Right hindlimb (tissue), 1 donor: ENCODE data around the gene GIPC2.
"Not testable (repeated sequence)": the region's sequence is repeated elsewhere in the genome, so short reads cannot be mapped to it uniquely, and the experiment has no call there.

Experiments
- DNase-seq: peaks from one replicate; pipeline ENCODE4 v3.0.0-alpha.2; 2018

Gene GIPC2

DNA sequence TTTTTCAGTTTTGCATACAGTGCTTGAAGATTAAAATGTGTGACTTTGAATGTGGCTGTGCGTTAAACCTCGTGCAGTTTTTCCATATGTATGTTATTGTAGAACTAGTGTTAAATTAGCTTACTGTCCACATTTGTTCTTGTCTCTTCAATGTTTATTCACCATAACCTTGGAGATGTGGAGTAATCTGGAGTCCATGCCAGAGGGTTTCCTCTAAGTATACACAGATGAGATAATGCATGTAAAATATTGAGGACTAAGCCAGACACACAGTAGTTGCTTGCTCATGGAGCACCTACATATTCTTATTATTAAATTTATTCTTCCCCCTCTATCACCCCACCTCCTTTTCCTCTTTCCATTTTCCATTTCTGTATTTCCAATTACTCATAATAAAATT lies 7.7 kb upstream of the GIPC2 start:
- DNase-seq, result no peak

DNA sequence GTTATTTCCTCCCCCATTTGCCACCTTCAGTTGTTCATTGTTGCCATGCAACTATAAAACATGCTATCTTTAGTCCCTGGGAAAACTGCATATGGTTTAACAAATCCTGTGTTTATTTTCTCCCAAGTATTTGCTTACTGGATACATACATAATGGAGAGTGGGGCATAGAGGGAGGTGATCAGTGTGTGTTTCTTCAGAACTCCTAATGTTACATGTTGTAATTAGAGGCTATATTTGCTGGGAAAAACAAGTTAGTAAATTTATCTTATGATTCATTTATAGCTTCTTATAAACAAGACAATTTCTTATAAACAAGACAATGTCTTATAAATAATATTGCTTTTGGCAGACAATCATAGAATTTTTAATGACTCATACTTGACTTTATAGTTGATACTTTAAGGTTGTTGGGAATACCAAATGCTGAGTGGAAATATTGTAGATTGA lies 7.3 kb upstream of the GIPC2 start:
- DNase-seq, result no peak

DNA sequence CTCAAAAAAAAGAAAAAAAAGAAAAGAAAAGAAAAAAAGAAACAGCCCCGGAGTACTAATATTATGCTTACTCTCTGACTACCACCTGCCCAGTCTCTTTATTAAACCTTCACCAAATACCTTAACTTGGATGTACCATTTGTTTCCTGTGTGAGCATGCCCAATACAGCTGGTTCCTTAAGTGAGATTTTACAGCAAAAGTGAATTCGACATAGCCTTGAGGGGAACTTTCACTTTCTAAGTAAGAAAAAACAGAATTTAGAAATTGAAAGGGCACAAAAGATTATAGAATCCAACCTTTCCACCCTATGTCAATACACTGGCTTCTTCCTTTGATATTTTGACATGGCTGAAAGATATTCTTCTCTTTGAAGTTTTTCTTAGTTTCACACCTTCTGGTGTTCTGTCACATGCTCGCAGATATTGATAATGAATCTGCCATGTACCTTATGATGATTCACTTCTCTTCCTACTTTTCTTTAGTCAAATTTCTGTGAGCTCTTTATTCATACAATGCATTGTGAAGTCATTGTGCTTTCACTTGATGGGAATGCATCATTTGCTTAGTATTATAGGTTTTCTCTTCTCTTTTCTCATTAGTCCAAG lies 5.2 kb upstream of the GIPC2 start:
- no peak for DNase-seq

DNA sequence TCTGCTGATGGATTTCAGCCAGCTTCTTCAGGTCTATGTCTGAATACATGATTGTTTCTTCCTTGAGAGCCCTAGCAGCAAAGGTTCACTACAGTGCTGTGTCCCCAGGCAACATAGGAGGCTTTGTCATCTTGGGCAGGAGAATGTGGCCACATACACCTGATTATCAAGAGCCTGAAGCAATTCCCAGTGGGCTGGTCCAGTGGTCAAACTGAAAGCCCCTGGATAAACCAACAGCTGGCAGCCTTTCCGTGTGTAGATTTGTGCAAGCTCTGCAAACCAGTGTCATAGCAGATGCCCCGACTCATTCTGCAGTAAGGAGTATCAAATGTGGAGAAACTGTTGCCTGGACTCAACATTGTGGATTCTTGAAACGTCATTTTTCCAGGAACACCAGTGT lies 2.3 kb upstream of the GIPC2 start:
- DNase-seq, result no peak

DNA sequence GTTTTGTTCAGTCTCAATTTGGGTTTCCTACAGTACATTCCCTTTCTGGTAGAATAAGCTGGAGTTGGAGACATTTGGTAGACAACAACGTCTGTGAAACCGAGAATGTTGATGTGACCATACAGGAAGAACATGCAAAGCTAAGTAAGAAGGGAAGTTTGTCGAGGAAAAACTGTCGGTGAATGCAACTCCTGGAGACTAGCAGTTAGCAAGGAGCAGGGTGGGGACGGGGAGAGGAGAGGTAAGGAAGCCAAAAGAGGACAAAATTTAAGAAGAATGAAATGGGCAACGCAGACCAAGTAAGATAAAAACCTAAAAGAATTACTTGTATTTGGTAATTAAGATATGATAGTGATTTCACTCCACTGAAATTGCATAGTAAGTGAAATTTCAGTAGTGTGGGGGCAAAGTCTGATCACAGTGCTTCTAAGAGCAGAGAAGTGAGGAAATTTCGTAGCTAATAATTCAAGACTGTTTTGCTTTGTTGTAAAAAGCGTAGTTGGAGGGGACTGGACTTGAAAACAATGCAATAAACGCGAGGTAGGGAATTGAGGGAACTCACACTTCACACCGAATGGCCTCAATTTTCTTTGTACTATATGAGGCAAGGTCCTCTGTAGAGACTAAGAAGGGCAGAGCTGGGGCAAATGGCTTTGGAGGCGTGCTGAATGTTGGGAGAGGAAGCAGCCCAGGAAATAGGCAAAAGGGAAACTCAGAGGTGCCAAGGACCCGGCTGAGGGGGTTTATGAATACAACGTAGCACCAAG lies 787 bp upstream of the GIPC2 start:
- DNase-seq, result no peak

DNA sequence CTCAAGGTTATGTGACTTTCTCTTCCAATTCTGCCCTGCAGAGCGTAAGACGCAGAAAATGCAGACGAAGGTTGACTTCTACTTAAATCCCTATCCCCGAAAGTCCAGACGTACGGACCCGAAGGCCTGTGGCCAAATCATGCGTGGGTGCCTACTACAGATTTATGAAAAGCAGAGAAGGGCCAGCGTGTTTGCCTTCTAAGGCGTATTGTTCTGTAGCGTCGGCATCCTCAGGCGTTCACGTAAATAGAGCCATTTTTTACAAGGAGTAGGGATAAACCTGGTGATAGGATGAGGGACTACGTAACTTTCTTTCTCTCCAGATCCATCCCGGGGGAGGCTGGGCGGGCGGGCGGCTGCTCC lies 222 bp upstream of the GIPC2 start:
- DNase-seq, result peak; percentile 25

DNA sequence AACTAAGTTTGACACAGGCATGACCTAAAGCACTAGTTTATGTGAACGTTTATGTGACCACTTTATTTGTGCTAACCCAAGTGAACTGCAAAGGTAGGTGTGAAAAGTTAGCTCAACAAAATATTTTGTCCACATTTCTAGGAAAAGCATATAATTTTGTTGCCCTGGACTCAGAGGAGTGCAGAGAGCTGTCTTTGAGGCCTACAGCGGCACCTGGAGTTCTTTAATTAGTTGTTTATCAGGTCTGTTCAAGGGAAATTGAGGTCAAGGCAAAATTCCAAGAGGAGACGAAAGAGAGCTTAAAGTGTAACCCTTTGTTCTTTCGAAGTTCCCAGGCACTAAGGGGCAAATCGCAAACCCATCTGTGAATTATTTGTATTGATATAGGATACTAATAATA lies 1.3 kb downstream of the GIPC2 start:
- DNase-seq, result no peak

DNA sequence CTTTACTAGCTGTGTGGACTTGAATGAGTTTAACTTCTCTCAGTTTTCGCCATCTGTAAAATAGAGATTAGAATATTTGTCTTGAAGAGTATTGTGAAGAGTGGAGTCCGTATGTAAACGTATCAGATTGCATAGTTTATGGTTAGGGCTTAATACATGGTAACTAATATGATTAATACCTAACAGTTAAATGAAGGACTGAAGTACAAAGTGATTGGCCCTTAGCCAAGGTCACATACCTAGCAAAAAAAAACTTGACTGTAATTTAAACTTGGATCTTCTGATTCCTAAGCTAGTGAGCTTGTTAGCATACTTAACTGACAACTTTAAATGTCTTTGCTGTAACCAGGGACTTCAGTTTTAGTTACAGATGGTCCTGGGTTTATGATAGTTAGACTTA lies 1.9 kb downstream of the GIPC2 start:
- DNase-seq, result no peak

DNA sequence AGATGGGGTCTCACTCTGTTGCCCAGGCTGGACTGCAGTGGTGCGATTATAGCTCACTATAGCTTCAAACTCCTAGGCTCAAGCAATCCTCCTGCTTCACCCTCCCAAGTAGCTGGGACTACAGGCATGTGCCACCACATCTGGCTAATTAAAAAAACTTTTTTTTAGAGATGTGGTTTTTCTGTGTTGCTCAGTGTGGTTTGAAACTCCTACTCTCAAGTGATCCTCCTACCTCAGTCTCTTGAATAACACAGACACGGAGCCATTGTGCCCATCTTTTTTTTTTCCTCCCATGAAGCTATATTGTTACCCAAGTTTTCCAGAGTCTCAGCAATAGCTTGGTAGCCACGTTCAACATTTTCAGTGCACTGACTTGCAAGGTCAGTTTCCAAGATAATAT lies 2.7 kb downstream of the GIPC2 start:
- DNase-seq, result no peak

DNA sequence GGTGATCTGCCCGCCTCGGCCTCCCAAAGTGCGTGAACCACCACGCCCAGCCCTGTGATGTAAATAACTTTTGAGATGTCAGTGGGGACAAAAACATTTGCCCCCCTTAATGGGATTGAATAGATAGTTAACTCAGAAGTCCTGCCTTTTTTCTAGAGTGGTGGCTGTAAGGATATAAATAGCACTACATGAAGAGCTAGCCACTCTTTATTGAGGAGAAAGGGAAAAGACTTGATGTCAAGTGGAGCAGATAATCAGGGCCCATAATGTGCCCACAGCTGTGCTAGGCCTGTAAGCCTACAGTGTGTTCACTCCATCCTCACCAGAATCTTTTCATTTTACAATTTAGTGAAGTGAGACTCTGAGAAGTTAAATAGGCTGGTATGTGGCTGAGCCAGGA lies 3.6 kb downstream of the GIPC2 start:
- DNase-seq, result no peak

DNA sequence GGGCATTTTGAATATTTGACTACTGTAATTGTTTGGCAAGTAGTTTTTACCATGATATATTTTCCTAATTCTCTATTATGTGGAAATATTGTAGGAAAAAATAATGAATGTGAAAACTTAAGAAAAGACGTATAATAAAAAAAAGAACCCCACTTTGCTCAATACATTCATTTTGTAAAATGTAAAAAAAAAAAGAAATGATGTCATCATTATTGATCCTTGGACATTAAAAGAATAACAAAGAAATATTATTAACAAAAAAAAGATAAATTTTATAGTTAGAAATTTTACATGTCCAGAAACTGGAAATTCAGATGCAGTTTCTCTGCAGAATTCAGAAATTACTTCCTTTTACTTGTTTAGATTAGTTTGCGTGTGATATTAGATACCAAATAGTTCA lies 5.2 kb downstream of the GIPC2 start:
- DNase-seq, result no peak

DNA sequence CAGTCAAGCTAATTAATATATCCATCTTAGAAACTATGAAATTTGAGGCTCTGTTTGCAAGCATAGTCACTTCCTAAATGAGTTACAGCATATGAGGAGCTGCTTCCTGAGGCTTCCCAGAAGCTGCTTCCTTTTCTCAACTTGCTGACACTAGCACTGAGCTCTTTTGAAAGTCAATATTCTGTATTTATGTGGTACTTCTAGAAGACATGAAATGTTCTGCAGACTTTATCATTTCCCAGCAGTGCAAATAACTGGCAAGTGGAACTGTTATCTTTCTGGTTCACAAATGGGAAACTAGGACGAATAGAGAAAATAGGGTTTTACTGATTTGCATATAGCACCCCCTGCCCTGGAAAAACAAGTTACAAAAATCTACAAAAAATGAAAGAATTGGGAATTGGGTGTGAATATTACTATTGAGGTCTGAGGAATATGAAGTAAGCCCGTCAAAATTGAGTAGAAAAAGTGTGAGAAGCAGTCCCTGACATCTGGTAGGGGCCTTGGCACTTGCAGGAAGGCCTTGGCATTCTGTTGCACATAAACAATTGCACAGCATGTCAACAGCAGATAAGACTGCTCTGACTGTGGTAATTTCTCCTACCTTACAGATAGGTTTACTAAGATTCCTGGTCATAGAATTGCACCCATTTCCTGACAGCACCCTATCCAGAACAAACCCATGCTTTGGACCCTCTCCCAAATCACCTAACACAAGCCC lies 7.1 kb downstream of the GIPC2 start:
- DNase-seq, result no peak

DNA sequence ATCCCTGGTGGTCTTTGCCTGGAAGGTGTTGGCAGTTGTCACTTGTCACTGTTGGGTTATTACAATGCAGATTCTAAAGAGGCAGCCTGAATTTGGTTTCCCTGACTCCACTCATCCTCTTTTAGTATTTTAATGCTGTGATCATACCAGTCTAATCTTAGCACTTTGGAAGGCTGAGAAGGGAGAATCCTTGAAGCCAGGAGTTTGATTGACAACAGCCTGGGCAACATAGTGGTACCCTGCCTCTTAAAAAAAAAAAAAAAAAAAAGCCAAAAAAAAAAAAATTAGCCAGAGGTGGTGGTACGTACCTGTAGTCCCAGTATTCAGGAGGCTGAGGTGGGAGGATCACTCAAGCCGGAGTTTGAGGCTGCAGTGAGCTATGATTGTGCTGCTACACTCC lies 7.7 kb downstream of the GIPC2 start:
- DNase-seq, result no peak

DNA sequence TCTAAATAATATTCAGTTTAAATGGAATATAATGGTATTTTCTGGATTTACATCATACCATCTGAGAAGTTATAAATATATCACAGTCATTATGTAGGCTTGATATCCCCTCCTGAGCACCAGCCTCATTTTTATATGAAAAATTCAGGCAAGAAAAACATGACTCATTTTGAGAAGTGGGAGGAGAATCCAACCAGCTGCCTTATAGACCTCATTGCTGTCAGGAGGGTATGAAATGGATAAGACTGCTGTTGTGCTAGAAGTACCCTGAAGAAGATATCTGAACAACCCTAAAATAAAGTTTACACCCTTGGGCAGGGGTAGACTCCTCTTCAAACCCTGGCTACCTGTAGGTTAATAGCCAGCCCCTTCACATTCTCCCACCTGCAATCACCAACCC lies 8.8 kb downstream of the GIPC2 start:
- DNase-seq, result no peak

DNA sequence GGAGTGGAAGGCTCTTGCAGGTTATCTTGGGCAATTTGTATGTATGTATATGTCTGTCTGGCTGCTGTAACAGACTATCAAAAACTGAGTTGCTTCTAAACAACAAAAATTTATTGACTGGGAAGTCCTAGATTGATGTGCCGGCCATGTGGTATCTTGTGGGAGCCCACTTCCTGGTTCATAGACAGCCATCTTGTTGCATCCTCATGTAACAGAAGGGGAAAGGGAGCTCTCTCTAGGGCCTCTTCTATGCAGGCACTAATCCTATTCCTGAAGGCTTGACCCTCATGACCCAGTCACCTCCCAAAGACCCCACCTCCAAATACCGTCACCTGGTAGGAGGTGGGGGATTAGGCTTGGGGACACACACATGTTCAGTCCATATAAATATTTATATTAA lies 9.2 kb downstream of the GIPC2 start:
- no peak for DNase-seq

DNA sequence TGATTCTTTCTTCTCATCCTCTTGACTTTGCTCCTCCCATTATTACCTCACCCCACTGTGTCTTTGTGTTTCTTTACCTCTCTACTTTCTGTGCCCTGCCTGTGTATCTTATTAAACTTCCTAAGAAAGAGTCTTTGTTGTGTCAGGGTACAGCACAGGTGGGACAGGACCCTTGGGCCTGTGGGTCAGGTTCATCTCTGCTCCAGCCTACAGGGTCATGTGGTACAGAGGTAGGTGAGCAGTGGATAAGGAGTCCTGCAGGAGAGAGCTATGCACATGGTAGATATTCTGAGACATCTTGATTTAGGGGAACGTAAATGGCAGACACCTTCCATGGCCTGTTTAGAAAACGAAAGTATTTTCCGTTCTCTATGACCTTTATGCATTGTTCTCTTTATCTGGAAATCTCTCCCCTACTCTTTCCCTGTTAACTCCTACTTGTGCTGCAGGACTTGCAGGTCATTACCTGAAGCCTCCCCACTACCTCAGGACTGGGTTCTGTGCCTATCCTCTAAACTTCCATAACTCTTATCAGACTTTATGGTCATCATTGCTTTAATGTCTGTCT lies 9.9 kb downstream of the GIPC2 start:
- no peak for DNase-seq

DNA sequence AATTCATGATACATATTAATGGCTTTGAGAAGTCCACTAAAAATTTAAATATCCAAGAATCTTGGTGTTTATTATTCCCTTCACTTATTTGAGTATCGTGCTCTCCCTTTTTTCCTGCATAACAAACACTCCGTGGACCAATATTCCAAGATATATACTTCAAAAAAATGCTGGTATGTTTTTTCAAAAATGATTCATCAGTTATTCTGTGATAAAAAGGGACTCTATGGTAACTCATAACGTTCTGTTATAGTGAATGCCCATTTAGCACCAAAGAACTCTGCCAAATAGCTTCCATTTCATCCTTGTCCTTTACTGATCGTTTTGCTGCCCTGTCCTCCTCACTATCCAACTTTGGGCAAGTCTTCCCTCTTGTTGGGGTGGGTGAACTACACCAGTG lies 12.9 kb downstream of the GIPC2 start:
- DNase-seq, result no peak

DNA sequence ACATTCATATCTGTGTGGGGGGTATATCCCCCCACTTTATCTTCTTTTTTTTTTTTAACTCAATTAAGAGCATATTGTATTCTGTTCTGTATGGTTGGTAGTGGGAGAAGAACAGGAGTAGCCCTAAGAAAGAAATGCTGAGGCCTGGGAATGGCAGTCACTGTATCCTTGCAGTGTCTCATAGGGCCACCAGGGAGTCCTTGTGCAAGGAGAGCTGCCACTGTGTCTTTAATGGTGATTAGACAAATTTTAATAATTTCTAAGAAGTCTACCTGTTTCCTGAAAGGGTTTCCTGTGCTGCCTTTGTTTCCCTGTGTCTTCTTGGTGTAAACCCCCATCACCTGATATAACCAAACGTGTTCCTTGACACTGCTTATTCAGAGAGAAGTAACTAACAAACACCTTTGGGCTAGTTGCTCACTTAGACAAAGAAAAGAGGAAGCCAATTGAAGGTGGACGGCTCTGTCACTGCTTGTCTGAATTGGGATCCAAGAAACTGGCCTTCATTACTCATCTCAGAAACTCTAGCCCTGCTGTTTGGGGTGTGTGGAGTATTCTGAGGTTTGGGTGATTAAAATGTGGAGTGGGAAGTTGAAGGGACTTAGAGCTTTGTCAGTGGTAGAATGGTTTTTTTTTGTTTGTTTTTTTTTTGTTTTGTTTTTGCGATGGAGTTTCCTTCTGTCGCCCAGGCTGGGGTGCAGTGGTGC lies 15.2 kb downstream of the GIPC2 start:
- no peak for DNase-seq

DNA sequence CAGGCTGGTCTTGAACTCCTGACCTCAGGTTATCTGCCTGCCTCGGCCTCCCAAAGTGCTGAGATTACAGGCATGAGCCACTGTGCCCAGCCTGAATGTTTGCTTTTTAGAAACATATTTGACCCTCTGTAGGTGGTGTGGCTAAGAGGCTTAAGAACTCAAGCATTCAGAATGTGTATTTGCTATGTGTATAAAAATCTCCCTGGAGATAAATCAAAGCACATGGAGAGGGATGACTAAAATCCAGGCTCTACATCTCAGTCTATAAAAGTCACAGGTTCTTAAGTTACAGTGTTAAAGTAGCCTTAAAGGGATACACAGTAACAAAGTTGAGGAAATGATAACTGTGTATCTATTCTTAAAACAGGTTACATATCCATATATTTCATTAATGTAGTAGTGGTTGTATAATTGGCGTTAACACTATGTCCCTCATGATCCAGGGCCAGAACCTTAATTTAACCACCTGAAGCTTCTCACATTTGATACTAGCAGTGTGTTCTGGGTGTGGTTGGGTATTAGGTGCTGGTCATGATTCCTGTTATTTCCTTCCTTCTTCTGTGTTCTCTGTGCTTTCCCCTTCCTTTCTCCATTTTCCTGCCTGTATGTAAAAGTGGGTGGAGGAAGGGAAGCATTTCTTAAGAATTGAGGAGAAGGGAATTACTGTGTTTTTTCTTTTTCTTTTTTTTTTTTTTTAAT lies 16.2 kb downstream of the GIPC2 start:
- no peak for DNase-seq

DNA sequence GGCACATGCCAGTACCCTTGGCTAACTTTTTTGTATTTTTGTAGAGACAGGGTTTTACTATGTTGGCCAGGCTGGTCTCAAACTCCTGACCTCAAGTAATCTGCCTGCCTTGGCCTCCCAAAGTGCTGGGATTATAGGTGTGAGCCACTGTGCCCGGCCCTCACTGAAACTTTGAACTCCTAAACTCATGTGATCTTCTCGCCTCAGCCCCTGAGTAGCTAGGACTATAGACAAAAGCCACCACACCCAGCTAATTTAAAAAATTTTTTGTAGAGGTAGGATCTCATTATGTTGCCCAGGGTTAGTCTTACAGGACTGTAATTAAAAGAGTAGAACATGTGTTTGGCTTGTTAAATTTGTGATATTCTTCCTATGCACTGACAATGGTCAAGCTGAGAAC lies 19.1 kb downstream of the GIPC2 start:
- DNase-seq, result not testable (repeated sequence)

DNA sequence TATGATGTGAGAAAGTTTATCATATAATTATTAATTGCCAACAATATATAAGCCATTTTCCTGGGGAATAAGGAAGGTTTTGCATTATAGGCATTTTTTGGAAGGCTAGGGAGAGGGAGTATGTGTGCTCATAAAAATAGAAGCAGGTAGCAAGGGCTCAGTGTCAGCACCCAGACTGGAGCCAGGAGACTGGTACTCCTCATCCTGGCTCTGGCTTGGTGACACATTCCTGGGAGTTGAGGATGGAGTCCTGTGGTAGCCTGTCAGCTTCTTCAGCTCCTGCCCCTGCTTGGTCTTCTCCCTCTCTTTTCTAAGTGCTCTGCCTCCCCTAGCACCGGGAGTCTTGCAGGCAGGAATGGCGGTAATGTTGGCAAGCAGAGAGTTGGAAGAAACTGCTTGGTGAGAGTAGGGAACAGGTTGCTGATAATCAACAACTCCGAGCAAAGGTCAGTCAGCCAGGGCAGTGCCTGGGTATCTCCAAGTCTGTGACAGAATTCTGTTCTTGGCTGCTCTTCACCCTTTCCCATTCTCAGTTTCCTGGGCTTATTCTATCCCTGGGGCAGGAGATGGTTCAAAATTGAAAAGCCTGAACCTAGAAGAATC lies 23.0 kb downstream of the GIPC2 start:
- no peak for DNase-seq

DNA sequence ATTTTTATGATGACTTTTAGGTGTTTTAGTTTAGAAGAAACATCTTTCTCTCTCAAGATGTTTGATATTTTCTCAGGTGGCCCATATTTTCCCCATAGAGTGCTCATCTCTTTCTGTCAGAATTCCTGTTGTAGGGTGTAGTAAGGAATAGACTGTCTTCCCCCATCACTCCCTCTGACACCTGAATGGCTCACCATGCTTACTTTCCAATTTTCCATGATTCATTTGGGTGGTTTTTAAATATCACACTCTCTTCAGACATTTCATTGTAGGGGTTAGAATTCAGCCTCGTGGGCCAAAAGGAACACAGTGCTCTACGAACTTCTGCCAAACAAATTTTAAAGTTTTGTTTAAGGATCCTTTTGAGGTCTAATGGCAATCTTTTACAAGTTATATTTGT lies 24.0 kb downstream of the GIPC2 start:
- DNase-seq, result no peak
